IMR-90 (cell line): Measurements from ENCODE around the gene ALKBH6.

Experiments
- BHLHE40 ChIP-seq: fragments of 150-350 bp; IDR thresholded peaks from 2 replicates; pipeline ENCODE4 v1.6.1; 2016; ENCODE audit warnings: mild to moderate bottlenecking, low read depth, low read length
- CHD1 ChIP-seq: IDR thresholded peaks from 2 replicates; pipeline ENCODE4 v1.6.1; 2012; ENCODE audit warnings: low read depth, low read length, improper control_type of control experiment
- CTCF ChIP-seq: conservative IDR thresholded peaks from 2 replicates; pipeline ENCODE4 v1.5.1; 2012; ENCODE audit warnings: mild to moderate bottlenecking, low read depth, low read length, improper control_type of control experiment
- ELK1 ChIP-seq: fragments of 150-350 bp; IDR thresholded peaks from 2 replicates; pipeline ENCODE4 v1.6.1; 2016; ENCODE audit warnings: low read depth, mild to moderate bottlenecking, low read length, moderate library complexity, borderline replicate concordance
- FOS ChIP-seq: fragments of 150-350 bp; IDR thresholded peaks from 2 replicates; pipeline ENCODE4 v1.6.1; 2016; ENCODE audit warnings: low read depth, low read length
- MAFK ChIP-seq: IDR thresholded peaks from 2 replicates; pipeline ENCODE4 v1.6.1; 2012; ENCODE audit warnings: low read depth, low read length, improper control_type of control experiment
- MXI1 ChIP-seq: IDR thresholded peaks from 2 replicates; pipeline ENCODE4 v1.6.1; 2012; ENCODE audit warnings: low read depth, mild to moderate bottlenecking, low read length, moderate library complexity, borderline replicate concordance
- POLR2A ChIP-seq: IDR thresholded peaks from 2 replicates; pipeline ENCODE4 v1.6.1; 2012; ENCODE audit warnings: mild to moderate bottlenecking, low read depth, low read length
- RAD21 ChIP-seq: IDR thresholded peaks from 2 replicates; pipeline ENCODE4 v1.6.1; 2012; ENCODE audit warnings: low read length, improper control_type of control experiment
- RCOR1 ChIP-seq: IDR thresholded peaks from 2 replicates; pipeline ENCODE4 v1.6.1; 2012; ENCODE audit warnings: mild to moderate bottlenecking, low read length, improper control_type of control experiment; ENCODE audit not compliant: insufficient replicate concordance
- RFX5 ChIP-seq: IDR thresholded peaks from 2 replicates; pipeline ENCODE4 v1.8.0; 2012; ENCODE audit warnings: low read depth, mild to moderate bottlenecking, low read length, moderate library complexity
- SMC3 ChIP-seq: fragments of 150-350 bp; IDR thresholded peaks from 2 replicates; pipeline ENCODE4 v1.6.1; 2016; ENCODE audit warnings: low read depth, mild to moderate bottlenecking, antibody characterized with exemption, low read length, moderate library complexity
- USF2 ChIP-seq: fragments of 150-350 bp; IDR thresholded peaks from 2 replicates; pipeline ENCODE4 v1.6.1; 2017; ENCODE audit warnings: mild to moderate bottlenecking, antibody characterized with exemption, low read length, low read depth

- TF ChIP-seq CTCF, result no peak
- no peak for TF ChIP-seq RAD21
- no peak for TF ChIP-seq RCOR1
- TF ChIP-seq CHD1, result no peak
- TF ChIP-seq POLR2A, result no peak
- no peak for TF ChIP-seq FOS
- no peak for TF ChIP-seq SMC3
- no peak for TF ChIP-seq RFX5
- no peak for TF ChIP-seq BHLHE40
- no peak for TF ChIP-seq MXI1
- TF ChIP-seq MAFK, result no peak
- TF ChIP-seq ELK1, result no peak
- TF ChIP-seq USF2, result no peak
Measured at GRCh38 chr19:36046443-36047050, 32.5 kb upstream of the ALKBH6 start.
